CD4-positive, alpha-beta T cell treated with Interleukin-12 subunit alpha and Interleukin-12 subunit beta, for 1 hour (primary cell): ENCODE data around the gene PDPN.

Source experiments
- DNase-seq: peaks from one replicate; pipeline ENCODE4 v3.0.0-alpha.2; 2020

PDPN gene

DNA sequence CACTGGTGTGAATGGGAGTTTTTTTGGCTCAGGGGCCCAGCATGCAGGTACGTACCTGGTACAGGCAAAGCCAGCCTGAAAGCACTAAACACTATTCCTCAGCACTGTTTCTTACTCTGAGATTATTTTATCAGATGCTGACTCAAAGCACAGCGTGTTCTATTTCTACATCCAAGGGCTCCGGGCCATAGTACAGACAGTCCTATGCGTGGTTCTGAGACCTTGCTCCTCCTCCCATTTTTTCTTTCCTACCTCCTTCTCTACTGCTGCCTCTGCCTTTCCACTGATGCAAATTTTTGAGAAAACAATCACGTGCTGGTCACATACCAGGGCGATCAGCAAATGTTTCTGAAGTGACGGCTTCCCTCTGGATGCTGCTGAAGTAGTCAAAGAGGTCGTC, 36.3 kb downstream of the PDPN start:
- no peak for DNase-seq

DNA sequence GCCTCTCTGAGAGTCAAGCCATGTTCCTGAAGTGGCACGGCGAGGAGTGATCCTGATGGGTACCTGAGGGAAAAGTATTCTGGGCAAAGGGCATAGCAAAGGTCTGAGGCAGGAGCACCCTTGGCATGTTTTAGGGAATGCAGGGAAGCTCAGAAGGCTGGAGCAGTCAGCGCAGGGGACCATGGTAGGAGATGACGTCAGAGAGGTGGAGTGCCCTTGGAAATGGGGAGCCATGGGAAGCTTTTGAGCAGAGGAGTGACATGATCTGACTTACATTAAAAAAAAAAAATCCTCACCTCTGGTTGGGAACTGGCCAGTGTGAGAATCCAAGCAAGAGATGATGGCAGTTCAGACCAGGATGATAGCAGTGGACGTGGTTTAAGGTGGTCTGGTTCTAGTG, 37.2 kb downstream of the PDPN start:
- no peak for DNase-seq

DNA sequence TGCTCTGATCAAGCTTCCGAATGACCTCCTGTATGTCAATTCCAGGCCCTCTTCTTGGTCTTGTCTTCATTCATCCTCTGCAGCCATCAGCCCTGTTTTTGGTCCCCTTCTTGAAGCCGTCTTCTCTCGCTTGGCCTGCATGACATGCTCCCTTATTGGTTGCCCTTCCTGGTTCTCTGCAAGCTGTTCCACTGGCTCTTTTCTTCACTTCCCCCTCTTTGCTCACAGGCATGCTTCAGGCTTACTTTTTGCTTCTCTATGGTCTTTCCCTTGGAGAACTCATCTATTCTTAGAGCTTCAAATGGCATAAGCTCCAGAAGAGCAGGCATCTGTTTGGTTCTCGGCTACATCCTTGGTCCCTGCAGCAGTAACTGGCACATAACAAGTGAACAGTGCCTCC, 38.8 kb downstream of the PDPN start:
- DNase-seq = no peak

DNA sequence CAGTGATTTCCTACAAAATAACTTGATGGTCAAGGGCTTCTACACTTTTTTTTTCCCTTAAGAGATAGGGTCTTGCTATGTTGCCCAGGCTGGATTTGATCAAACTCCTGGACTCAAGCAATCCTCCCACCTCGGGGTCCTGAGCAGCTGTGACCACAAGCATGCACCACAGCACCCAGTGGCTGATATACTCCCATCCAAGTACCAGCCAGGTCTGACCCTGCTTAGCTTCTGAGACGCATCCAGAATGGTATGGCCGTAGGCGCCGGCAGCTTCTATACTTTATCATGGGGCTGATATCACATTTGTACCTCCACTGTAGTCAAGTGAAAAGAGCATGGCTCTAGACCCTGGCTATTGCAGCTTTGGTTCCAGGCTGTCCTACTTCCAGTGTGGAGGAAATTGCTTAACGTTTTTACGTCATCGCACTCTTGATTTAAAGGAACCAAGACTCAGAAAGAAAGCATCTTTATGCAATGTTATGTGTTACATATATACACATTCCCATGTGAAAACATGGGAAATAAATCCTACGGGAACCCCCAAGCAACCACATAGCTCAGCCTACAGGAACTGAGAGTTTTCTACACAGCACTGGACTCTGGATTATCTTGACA, 39.5 kb downstream of the PDPN start:
- no peak for DNase-seq

DNA sequence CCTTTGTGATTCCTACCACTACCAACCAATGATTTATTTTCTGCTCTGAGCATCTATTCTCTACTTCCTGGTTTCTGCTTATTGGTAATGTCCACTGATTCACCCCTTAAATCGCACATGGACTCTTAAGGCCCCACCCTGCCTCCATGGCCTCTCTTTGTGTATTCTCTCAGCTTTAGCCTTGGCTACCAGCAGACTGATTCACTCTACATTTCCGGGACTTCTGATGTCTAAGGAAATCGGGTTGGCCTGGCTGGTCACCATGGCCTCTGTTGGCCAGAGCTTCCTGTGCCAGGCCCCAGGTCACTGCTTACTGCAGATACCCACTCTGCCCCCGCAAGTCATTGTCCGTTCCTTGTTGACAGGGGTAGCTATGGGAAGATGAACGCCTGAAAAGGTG, 40.9 kb downstream of the PDPN start:
- DNase-seq = no peak

DNA sequence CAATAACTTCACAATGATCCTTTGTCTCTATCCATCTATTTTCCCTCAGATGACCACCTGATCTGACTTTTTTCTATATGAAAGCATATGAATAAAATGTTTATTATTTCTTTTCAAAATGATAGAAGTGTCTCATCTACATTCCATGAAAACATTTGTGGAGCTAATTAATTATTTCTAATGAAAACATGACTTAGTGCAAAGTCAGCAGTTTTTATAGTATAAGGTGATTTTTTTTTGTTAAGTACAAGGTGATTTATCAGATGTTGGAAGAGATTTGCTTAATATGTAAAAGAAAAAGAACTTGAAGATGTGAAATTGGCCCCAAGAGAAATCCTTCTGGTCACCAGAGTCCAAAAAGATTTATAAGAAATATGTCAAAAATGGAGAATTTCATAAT, 43.5 kb downstream of the PDPN start:
- DNase-seq = no peak

DNA sequence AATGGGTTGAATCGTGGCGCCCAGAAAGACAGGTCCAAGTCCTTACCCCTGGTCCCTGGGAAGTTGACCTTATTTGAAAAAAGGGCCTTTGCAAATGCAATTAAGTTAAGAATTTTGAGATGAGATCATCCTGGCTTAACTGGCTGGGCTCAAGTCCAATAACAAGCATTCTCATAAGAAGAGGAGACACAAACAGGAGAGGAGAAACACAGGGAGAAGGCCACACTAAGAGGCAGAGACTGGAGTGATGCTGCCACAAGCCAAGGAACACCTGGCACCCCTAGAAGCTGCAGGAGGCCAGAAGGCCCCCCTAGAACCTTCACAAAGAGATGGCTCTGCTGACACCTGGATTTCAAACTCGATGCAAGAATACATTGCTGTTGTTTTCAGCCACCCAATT, 44.6 kb downstream of the PDPN start:
- DNase-seq = no peak

DNA sequence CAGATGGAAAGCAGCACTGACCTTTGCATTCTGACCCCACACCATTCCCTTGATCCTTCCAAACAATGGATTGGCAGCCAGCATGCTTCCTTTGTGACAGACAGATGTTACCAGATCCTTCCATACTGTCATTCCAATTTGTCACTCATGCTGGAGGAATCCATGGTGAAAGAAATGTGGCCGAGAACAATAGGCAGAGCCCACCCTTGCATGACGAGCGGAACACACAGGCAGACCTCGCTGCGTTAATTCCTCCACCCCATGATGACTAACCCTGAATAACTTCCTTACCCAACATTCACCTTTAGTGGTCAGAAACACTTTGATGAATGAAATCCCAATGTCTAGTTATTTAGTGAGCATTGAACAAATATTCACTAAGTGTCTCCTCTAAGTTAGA, 45.1 kb downstream of the PDPN start:
- DNase-seq = no peak

DNA sequence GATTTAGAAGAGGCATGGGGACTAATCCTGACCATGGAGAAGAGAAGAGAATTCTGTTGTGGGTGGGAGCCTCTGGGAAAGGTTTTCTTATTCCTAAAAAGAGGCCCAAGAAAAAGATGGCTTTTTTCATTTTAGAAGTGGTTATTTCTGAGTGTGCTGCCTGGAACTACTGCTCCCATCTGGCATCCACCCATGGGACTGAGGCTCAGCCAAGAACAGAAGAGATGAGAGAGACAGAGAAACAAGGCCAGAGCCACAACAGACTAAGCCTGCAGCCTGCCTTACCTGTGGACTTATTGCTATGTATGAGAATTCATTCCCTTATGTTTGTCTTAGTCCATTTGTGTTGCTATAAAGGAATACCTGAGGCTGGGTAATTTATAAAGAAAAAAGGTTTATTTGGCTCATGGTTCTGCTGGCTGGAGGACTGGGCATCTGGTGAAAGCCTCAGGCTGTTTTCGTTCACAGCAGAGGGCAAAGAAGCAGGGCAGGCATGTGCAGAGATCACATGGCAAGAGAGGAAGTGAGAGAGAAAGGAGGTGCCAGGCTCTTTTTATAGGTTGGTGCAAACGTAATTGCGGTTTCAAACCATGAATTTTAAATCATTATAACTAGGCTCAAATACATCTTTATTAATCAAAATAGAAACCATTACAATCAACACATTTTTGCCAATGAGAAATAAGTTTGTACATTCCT, 58.8 kb downstream of the PDPN start:
- no peak for DNase-seq

DNA sequence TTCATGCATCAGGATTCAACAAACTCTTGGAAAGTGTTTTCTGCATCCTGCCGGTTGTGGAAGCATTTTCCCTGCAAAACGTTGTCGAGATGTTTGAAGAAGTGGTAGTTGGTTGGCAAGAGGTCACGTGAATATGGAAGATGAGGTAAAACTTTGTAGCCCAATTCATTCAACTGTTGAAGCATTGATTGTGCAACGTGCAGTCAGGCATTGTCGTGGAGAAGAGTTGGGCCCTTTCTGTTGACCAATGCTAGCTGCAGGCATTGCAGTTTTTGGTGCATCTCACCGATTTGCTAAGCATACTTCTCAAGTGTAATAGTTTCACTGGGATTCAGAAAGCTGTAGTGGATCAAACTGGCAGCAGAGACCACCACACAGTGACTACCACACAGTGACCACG, 59.4 kb downstream of the PDPN start:
- no peak for DNase-seq

DNA sequence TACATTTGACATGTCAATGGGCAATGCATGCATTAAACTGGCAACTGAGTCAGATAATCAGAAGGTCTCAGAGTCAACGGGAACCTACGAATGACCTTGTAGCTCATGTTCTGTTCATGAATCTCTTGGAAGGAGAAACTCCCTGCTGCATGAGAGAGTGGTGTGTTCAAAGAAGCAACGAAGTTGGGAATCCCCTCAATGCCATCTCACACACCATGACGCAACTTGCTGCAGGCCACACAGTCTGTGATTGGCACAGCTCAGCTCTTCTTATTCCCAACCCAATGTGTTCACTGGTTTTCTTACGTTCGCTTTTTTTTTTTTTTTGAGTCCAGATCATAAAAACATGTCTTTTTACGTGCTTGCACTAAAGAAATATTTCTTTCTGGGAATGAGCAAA, 62.9 kb downstream of the PDPN start:
- DNase-seq = no peak

DNA sequence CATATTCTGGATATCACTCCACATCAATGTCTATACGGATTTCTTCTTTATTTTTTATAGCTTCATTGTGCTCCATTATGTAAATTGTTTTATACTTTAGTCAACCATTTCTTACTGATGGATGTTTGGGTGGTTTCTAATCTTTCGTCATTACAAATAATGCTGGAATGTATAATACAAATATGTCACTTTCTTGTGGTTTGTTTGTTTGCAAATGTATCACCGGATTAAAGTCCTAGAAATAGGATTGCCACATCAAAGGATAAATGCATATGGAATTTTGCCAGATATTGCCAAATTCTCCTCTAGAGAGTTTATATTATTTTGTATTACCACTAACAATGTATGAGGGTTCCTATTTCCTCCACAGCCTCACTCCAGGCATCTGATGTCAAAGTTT, 67.6 kb downstream of the PDPN start:
- no peak for DNase-seq

DNA sequence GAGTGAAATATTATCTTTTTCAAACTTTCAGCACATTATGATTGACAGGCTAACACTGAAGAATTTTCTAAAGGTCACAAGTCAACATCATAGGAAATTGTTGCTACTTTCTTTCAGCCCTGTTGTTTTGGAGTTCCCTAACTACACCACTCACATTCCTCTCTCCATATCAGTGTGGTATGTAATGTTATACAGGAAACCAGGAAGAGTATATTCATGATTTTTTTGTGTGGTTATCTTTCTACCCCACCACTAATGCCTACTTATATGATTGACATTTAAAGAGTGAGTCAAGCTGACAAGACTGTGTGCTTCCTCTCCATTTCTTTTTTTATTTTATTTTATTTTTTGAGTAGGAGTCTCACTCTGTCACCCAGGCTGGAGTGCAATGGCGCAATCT, 68.6 kb downstream of the PDPN start:
- no peak for DNase-seq

DNA sequence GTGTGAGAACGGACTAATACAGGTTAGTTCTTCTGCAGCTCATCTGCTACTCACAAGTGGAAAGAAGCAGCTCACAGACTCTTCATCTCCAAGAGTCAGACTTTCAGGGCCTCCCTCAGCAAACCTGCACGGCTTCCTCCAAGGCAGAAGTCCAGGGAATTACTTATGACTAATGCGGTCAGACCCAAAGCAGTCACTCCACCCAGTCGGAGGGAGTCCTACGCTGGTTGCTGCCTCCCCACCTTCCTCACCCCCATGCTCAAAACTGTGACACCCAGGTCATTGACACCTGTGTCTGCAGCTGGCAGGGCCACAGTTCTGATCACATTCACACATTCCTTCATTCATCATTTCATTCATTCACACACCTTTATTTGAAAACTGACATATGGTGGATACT, 77.9 kb downstream of the PDPN start:
- DNase-seq = no peak

DNA sequence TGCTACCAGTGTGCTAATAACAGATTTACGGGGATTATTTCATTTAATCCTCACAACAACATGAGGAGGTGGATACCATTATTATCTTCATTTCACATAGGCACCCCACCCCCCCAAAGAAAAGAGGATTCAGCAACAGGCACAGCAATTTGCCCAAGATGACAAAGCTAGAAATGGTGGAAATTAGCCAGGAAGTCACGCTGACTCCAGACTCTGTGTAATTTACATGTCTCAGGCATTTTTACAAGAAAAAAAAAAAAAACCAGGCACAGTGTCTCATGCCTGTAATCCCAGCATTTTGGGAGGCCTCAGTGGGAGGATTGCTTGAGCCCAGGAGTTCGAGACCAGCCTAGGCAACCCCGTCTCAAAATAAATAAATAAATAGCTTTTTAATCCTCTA, 78.9 kb downstream of the PDPN start:
- DNase-seq = no peak

DNA sequence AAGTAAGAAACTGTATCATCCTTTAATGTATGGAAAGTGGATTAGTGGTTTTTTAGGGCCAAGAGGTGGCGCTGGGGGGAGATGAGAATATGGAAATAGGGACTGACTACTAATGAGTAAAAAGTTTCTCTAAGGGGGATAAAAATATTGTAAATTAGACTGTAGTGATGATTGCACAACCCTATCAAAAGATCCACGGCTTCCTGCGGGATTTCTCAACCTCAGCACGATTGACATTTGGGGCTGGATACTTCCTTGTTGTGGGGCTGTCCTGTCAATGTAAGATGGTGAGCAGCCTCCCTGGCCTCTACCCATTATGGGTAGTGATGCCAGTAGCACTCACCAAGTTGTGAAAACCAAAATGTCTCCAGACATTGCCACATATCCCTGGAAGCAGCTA, 80.3 kb downstream of the PDPN start:
- DNase-seq = no peak

DNA sequence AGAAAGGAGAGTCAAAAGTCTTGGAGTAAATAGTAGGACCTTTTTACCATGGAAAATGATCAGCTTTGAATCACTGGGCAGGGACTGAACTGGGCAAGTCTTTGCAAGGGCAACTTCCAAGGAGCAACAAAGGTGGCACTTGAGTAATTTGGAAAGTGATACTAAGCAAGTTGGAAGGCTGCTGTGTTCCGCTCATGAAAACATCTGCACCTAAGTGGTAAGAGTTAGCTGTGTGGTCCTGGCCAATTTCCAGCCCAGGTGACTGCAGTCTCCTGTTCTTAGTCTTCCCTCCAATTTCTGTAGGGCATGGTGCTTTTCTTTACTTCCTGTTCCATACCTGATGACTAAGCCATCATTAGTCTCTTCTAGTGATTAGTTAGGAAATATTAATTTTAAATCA, 80.8 kb downstream of the PDPN start:
- DNase-seq = no peak

DNA sequence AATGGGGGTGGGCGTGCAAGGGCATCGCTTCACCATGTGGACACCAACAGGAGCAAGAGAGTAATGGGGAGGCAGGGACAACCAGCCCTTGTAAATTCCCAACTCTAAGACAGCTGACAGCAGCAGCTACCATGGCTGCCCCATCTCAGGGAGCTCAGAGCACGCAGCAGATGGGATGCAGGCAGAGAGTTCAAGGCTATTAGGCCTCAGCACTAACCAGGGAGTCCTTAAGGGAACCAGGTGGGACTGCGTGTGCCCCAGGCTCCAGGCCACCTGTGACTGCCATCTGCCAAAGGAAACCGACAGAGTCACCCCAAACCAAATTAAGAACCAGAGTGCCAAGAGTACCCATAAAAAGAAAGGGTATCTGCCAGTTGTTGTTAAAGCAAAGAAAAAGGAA, 82.7 kb downstream of the PDPN start:
- no peak for DNase-seq
